ENCODE data around the gene SLC7A1. TPM values are rescaled to one million over a fixed set of nuclear protein-coding genes. Genes with fewer than 3 reads are reported as not detected.
A peak's percentile ranks its signal among the peaks of the same experiment; 100 is the strongest.

SLC7A1 gene
- total and polyA plus RNA-seq, 2 of the 8 experiments (the other 6 are each of a cell fraction or from before 2014, with no cell fraction given): 26.8 to 114 TPM

DNA sequence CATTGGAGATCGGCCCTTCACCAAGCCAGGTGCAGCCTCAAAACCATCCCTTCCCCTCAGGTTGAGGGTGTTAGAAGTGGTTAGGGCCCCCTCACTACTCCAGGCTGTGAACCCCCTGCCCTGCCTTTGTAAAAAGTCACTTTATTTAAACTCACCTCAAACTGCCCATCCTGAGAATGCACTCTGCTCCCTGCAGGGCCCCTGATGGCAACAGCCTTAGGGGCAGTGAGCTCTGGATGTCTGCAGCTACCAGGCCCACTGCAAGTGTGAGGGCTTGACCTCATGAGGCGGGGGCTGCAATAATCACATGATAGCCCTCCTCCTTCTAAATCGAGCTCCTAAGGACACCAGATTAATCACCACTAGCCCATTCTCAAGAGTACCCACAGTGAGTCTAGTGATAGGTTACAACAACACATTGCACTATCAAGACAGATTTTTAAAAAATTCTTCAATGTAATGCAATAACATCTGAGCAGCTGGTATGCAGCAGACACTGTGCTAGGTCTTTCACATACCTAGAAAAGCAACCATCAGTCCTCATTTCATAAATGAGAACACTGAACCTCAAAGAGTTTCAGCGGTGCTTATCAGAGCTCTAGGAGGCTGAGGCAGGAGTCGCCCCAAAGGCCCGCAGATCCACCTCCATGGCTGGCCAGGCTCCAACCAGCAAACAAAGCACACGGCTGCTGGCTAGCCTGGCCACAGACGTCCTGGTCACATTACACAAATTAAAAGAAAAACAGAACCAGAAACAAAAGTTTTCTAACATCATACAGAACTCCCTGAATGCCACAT, 26.0 kb downstream of the SLC7A1 start:
- Histone ChIP-seq H2AFZ (ENCODE audit: low read length) (no peak overlapping the region), H3K4me2 (ENCODE audit: insufficient read depth in 1 of 2, low read depth in 2 of 2, low read length in 2 of 2) (peak overlapping the region in 1 of 2 experiments; percentile 10; a peak in 2 of 4 replicates), H3K9ac (replicated peaks in 1 of 4; ENCODE audit: extremely low read depth in 1 of 4, low read depth in 3 of 4, low read length in 3 of 4) (no peak overlapping the region), H4K5ac (ENCODE audit: insufficient read length, low read depth, low read length) (no peak overlapping the region), H3K23ac (ENCODE audit: insufficient read length) (no peak overlapping the region), H3K56ac (replicated peaks; ENCODE audit: insufficient read length, low read depth, low read length) (no peak overlapping the region), H3K4ac (replicated peaks; ENCODE audit: insufficient read length, low read depth, low read length) (no peak overlapping the region), H4K20me1 (replicated peaks in 1 of 2; ENCODE audit: control insufficient read depth in 1 of 2, insufficient read depth in 2 of 2, low read length in 2 of 2) (peaks cover 37 to 51% of the 10 kb centered on the region in 2 experiments), H3K79me2 (ENCODE audit: control insufficient read depth in 1 of 2, insufficient read depth in 2 of 2, low read length in 2 of 2) (peaks cover 27 to 100% of the 10 kb centered on the region in 2 experiments), H3K4me1 (replicated peaks in 1 of 4; ENCODE audit: control insufficient read depth in 3 of 4, insufficient read depth in 4 of 4, low read length in 3 of 4) (peaks cover 7 to 22% (median 19%) of the 10 kb centered on the region in 4 experiments), H3K27ac (ENCODE audit: low read depth, low read length) (no peak overlapping the region), H4K8ac (ENCODE audit: extremely low read depth, insufficient read depth, low read length) (no peak overlapping the region), H3K36me3 (ENCODE audit: control insufficient read depth in 2 of 4, insufficient read depth in 4 of 4, low read length in 3 of 4) (no peaks in the 10 kb centered on the region), H2BK20ac (ENCODE audit: low read length) (no peak overlapping the region), H3K18ac (ENCODE audit: extremely low read depth, low read length) (no peak overlapping the region; the same call in 1 of the 2 replicates), H2BK5ac (ENCODE audit: low read depth, low read length) (0 out of 2 replicates have a peak overlapping the region, but pooled peaks have one; percentile 39), H4K91ac (replicated peaks; ENCODE audit: insufficient read length, low read length) (no peak overlapping the region), H2AK5ac (ENCODE audit: low read depth, low read length) (no peak overlapping the region), H3K9me3 (ENCODE audit: insufficient read depth in 2 of 2, low read depth in 1 of 2, low read length in 1 of 2) (no peaks in the 10 kb centered on the region), H3K14ac (ENCODE audit: insufficient read length) (no peak overlapping the region), H3K4me3 (ENCODE audit: extremely low read depth in 1 of 4, insufficient read depth in 2 of 4, low read depth in 3 of 4, low read length in 4 of 4) (no peak overlapping the region), H2BK120ac (replicated peaks; ENCODE audit: low read depth, low read length) (no peak overlapping the region), H3K27me3 (replicated peaks in 1 of 4; ENCODE audit: control insufficient read depth in 3 of 4, extremely low read depth in 1 of 4, insufficient read depth in 3 of 4, low read length in 3 of 4) (no peaks in the 10 kb centered on the region), H2BK15ac (ENCODE audit: low read length) (no peak overlapping the region), H3K79me1 (ENCODE audit: low read depth, low read length) (peaks cover 36% of the 10 kb centered on the region), H2BK12ac (ENCODE audit: low read depth, low read length) (no peak overlapping the region), H3K23me2 (ENCODE audit: low read depth, low read length) (no peaks in the 10 kb centered on the region)
- DNase-seq (ENCODE audit: low read depth in 1 of 2, low spot score in 2 of 2) (no peak), FAIRE-seq (no peak)
- POLR2A ChIA-PET (ENCODE audit: partially characterized antibody): interaction anchor here (0.8 to 2.1 kb wide), 10 partner anchors 8 to 60 kb away, joined by 3 to 7 read pairs (median 4); no protein-coding TSS in a partner anchor
- CTCF ChIA-PET (ENCODE audit: partially characterized antibody): interaction anchor here (0.6 to 2.4 kb wide), 3 partner anchors 10 to 357 kb away, joined by 3 to 9 read pairs (median 4); no protein-coding TSS in a partner anchor
- WGBS, 2 experiments (ENCODE audit: extremely low coverage in 1 of 2, insufficient coverage in 1 of 2, insufficient read length in 1 of 2, insufficient replicate concordance in 2 of 2, low coverage in 1 of 2, low lambda C conversion rate in 2 of 2, missing lambda C conversion rate in 1 of 2): 86% methylated on average over 8 of the region's 8 CpGs; no CpG with 5 or more reads in 1 of the 2 experiments
- no peak for TF ChIP-seq CHD1 (IDR thresholded peaks at IDR 0.05; ENCODE audit: low read depth, low read length)
- no peak for TF ChIP-seq POLR2A (IDR thresholded peaks at IDR 0.05; ENCODE audit: control extremely low read depth in 1 of 2, low read depth in 2 of 2, low read length in 2 of 2)
- TF ChIP-seq KDM4A (IDR thresholded peaks at IDR 0.05; ENCODE audit: low read depth, low read length, severe bottlenecking): no peak
- TF ChIP-seq RAD21 (IDR thresholded peaks at IDR 0.05 in 1 of 2, conservative IDR thresholded peaks at IDR 0.05 in 1 of 2; ENCODE audit: low read depth in 2 of 2, low read length in 2 of 2): no peak
- TF ChIP-seq, protein P1, sequence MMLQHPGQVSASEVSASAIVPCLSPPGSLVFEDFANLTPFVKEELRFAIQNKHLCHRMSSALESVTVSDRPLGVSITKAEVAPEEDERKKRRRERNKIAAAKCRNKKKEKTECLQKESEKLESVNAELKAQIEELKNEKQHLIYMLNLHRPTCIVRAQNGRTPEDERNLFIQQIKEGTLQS (IDR thresholded peaks at IDR 0.05; ENCODE audit: insufficient read depth, low read depth, low read length): no peak
- TF ChIP-seq POU5F1 (IDR thresholded peaks at IDR 0.05; ENCODE audit: low read depth, low read length): no peak
- TF ChIP-seq BACH1 (IDR thresholded peaks at IDR 0.05; ENCODE audit: low read length): no peak
- no peak for TF ChIP-seq EP300 (IDR thresholded peaks at IDR 0.05; ENCODE audit: borderline replicate concordance in 1 of 2, low read depth in 2 of 2, low read length in 2 of 2)
- no peak for TF ChIP-seq MAFK (IDR thresholded peaks at IDR 0.05; ENCODE audit: low read depth, low read length)
- TF ChIP-seq TAF7 (optimal IDR thresholded peaks at IDR 0.05; ENCODE audit: borderline replicate concordance, low read depth, low read length): no peak
- no peak for TF ChIP-seq GABPA (IDR thresholded peaks at IDR 0.05; ENCODE audit: borderline replicate concordance, insufficient read depth, low read length)

All from H1 (cell line).